ENCODE data around the gene PRRT3.

The PRRT3 gene

DNA sequence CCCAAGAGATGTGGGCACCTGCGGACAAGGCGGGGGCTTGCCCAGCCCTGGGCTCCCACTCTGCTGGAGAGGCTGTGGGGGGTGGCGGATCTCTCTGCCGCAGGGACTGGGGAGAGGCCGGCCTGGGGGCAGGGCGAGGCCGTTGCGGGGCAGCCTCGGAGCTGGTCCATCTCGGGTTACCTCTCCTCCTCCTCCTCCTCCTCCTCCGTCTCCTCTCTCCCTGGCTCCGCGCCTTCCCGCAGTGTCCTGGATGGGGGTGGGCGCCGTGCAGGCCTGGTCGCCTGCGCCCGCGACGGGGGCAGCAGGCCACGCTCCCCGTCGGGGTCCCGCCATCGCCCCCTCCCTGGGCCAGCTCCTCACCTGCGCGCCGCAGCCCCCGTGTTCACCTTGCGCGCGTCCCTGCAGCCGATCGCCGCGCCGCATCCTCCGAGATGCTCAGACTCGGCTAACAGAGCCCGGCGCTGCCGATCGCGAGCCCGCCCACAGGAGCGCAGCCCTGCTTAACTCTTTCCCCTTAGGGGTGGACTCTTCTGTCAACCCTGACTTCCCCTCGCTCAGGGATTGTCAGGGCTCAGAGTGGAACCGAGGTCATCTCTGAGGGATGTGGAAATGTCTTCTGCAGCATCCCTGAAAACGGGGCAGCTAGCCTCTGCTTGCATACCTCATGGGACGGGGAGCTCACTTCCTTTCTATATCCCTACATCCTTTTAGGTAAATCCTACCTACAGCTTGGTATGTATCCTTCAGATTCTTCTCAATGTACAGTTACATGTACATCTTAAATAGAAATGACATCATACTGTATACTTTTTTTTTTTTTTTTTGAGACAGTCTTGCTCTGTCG is at the start of gene PRRT3:
TSS of gene PRRT3 (minus strand) at position 447 of the 844 bp plus-strand sequence. CDS start 2,293 bp downstream, outside the sequence.
- peak; percentile 15 to 44 for DNase-seq (ENCODE audit: low read depth in 2 of 2)

DNA sequence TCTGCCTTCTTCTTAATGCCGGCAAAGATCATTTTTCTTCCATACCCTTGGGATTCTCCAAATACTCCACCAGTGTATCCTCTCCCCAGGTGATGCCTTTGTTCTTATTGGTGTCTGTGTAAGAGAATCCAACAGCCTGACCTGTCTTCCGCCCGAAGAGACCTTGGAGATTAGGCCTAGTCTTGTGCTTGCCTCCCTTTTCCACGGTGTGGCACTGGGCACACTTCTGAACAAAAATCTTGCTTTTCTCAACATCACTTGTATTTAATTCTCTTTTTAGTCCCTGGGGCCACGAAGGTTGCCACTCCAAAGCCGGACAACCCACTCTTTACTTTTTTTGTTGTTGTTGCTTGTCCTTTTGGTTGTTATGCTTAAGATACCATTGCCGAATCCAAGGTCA is 48.5 kb upstream of the PRRT3 start:
- DNase-seq (ENCODE audit: low read depth in 2 of 2), result no peak

DNA sequence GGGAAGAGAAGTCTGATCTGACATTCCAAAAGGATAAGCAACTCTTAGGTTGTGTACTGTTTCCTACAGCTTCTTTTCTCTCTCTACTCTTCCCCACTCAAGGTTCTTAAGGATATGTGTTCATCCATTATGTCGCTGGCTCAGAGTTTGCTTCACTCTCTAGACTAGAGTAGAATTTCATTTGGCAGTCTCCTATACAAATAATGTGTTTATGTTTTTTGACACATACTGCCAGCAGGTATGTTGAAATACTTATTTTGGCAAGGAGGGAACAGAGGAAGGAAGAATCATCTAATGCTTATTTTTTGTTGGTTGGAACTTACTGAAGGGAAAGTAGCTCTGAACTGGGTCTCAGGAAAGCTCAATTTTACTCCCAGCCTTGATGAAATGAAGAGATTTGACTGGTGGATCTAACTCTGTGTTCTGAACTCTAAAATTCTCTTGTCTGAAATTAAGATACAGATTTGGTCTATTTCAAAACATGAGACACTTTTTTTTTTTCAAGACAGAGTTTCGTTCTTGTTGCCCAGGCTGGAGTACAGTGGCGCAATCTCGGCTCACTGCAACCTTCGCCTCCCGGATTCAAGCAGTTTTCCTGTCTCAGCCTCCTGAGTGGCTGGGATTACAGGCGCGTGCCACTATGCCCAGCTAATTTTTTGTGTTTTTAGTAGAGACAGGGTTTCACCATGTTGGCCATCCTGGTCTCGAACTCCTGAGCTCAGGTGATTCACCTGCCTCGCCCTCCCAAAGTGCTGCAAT is 42.1 kb upstream of the PRRT3 start:
- no peak for DNase-seq (ENCODE audit: low read depth in 2 of 2)

DNA sequence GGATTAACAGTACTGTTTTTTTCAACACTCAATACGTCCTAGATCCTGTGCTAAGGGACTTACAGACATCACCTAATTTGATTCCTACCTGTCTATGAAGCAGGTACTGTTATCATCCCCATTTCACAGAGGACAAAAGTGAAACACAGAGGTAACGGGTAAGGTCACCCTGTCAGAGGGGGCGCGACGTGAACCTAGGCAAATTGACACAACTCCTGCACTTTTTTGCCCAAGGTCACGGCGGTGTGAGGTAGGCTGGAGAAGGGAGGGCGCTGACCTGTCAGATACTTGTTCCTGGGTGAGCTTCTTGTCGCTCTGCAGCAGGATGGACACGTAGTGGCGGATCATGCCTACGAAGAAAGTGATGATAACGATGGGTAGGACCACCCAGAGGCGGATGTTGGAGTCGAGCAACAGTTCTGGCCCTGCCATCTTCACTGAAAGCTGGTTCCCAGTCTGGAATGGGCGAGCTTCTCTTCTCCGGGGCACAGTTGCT is 34.1 kb upstream of the PRRT3 start:
- DNase-seq (ENCODE audit: low read depth in 2 of 2), result no peak

DNA sequence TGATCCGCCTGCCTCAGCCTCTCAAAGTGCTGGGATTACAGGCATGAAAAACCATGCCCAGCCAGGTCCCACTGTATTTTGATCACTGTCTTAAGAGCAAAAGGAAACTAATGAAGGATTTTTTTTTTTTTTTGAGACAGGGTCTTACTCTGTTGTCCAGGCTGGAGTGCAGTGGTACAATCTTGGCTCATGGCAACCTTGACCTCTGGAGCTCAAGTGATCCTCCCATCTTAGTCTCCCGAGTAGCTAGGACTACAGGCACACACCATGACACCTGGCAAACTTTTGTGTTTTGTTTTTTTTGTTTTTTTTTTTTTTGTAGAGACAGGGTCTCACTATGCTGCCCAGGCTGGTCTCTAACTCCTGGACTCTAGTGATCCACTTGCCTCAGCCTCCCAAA is 28.0 kb upstream of the PRRT3 start:
- DNase-seq (ENCODE audit: low read depth in 2 of 2), result no peak

DNA sequence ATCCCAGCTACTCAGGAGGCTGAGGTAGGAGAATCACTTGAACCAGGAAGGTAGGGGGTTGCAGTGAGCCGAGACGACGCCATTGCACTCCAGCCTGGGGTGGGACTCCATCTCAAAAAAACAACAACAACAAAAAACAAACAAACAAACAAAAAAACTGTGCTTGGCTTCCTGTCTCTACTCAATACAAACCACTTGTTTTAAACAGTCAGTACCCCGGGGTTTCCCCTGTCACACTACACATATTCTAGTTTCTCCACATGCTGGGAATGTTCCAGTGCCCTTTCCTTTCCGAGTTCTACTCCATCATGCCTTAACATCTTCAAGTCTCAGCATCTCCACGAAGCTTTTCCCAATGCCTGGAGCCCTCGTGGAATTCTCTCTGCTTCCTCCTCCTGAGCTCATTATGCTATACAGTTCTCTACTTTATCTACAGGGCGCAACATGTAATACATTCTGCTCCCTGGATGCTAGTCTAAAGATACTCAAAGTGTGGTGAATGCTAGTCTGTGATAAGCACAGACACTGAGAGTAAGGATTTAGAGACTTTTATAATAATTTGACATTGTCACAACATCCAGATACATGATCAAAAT is 26.6 kb upstream of the PRRT3 start:
- DNase-seq (ENCODE audit: low read depth in 2 of 2), result no peak

DNA sequence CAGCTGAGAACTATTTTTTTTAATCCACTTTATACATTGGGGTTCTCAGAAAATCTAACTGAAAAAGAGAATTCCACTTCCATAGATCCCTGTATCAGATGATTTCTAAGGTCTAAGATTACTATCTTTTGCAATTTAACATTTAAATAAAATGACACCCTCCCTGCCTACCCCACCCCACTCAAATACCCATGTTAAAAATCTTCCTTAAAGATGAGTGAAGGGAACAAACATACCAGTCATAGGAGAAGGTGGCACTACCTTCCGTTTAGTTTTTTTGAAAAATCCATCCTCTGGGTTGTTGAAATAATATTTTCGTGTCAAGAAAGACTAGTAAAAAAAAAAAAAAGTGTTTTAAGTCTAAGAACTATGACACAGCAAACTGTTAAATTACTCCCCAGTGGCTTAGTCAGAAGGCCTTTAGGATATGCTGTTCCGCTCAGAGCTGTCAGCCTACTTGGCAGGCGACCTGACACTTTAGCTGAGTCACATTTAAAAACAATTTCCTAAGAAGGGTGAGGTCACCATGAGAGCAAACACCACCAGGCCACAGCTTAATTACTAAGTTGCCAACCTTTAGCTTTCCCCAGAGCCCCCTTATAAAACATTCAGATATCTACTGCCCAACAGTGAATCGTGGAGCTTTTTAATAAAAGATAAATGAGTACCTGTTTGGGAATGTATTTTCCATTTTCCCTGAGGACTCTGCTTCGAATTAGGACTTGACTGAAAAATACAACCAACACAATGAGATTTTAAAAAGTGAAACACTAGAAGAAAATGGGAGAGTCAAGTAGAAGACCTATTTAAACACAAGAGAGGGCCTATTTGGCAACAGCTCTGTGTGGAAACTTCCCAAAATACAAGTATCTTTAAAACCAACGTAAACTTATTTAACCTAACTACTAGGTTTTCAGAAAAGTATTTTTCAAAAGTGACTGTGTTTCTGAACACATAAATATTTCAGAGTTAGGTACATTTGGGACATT is 24.8 kb upstream of the PRRT3 start:
- no peak for DNase-seq (ENCODE audit: low read depth in 2 of 2)

DNA sequence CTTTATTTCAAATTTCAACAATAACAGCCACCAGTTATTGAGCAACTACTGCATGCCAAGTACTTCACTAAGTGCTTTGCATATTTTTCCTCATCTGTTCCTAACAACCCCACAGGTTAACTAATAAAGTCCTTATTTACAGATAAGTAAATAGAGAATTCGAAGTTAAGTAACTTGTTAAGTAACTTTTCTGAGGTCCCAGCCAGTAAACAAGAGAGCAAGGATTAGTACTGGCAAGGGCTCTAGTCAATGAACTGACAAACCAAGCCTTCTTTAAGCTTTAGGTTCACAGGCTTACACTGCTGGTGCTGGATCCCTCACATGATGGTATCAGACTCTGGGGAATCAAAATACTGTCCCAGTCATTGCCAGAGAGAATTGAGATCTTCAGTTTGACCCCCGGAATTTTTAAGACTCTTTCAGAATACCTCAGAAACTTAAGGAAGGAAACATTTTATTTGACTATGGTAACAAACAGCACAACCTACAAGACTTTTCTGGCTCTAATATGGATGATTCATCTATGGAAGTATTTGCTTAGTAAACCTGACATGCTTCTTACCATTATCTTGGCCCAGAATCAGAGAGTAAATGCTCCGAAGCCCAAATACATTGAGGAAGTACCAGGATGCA is 17.9 kb upstream of the PRRT3 start:
- DNase-seq (ENCODE audit: low read depth in 2 of 2), result no peak

DNA sequence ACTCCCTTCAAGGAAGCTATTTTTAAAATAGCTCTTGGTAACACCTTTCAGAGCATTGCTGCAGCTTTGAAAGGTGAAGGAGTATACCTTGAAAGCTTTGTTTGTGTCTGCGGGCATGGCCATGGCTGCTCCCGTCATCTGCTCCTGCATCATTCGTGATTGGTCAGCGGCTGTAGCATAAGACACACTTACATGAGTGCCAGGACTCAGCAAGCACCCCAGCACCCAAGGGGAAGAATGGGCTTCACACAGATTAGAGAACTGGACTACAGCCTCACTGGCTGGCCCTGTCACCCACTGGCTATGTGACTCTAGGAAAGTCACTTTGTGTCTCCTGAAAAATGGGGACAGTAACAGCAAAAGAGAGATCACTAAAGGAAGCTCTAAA is 17.4 kb upstream of the PRRT3 start:
- DNase-seq (ENCODE audit: low read depth in 2 of 2), result no peak

DNA sequence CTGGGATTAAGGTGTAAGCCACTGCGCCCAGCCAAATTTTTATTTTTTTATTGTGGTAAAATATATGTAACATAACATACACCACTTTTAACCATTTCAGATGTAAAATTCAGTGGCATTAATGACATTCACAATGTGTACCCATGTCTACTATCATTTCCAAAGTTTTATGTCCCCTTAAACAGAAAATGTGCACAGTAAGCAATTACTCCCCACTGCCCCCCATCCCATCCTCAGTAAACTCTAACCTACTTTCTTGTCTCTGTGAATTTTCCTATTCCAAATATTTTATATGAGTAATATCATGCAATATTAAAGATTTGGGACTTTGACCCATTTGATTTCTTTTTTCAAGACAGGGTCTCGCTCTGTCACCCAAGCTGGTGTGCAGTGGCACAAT is 14.6 kb upstream of the PRRT3 start:
- no peak for DNase-seq (ENCODE audit: low read depth in 2 of 2)

DNA sequence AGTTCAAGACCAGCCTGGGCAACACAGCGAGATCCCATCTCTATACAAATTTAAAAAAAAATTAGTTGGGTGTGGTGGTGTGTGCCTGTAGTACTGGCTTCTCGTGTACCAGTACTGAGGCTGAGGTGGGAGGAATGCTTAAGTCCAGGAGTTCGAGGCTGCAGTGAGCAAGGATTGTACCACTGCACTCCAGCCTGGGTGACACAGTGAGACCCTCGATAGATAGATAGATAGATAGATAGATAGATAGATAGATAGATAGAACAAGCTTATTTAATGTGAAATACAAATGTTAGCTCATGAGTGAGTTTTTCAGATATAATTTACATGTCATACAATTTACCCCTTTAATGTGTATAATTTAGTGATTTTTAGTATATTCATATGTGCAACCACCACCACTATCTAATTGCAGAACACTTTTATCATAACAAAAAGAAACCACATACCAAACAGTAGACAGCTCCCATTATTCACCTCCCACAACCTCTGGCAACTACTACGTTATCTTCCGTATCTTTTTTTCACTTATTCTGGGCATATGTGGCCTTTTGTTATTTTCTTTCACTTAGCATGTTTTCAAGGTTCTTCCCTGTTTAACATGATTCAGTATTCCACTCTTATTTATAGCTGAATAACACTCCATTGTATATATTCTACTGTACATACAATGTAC is 13.1 kb upstream of the PRRT3 start:
- DNase-seq (ENCODE audit: low read depth in 2 of 2), result no peak

DNA sequence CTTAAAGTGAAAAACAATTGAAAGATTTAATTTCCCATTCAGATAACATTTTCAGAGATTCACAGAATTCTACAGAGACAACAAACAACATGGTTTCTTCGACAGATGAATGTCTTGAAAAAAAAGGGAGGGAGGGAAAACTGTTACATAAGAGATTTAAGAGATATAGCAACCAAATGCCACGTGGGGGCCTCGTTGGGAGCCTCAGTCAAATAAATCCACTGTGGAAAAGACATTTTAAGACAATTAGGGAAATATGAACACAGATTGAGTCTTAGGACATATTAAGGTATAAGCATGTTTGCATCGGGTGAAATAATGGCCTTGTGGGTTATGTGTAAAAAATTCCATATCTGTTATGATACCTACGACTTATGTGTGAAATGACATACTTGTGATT is 5.0 kb upstream of the PRRT3 start:
- DNase-seq (ENCODE audit: low read depth in 2 of 2), result no peak

DNA sequence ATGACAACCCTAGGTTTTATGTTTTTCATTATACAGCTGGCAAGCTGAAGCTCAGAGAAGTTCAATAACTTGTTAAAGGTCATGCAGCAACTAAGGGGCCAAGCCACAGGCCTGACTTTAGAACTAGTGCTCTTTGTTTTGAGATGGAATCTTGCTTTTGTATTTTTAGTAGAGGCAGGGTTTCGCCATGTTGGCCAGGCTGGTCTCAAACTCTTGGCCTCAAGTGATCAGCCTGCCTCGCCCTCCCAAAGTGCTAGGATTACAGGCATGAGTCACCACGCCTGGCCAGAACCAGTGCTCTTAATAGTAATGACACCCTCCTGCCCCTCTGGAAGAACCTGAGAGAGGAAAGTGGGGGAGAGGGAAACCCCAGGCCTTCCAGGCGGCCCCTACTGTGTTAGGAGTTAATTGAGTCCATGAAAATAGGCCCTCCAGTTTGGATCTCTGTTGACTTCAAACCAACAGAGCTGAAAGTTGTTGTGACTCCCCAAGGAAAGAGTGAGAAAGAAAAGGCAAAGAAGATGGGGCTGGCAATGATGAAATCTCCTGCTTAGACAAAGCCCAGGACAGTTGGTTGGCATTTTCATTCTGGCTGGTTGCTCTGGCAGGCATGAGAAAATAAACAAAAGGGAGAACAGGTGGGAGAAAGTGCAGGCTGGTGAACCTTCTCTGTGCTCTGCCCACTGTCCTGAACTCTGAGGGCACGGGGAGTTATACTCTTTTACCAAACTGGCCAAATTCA is 3.6 kb upstream of the PRRT3 start:
- no peak for DNase-seq (ENCODE audit: low read depth in 2 of 2)

DNA sequence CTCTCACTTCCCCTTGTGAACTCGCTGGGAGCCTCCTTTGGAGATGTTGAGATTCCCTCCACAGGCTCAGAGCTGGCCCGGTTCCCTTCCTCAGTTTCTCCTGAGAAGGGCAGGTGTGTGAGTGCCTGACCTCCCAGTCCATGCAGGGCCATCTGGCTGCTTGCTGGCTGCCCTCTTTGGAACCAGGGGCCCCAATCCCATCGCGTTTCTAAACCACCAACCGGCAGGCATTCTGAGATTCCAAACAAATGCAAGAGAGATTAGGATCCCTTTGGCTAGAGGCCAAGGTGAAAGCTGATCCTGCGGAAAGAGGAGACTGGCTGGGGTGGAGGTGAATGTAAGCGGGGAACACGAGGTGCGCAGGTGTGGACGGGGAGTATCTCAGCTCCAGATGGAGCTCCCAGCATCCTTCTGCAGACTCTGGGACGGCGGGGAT is 2.9 kb upstream of the PRRT3 start:
- DNase-seq (ENCODE audit: low read depth in 2 of 2), result no peak

DNA sequence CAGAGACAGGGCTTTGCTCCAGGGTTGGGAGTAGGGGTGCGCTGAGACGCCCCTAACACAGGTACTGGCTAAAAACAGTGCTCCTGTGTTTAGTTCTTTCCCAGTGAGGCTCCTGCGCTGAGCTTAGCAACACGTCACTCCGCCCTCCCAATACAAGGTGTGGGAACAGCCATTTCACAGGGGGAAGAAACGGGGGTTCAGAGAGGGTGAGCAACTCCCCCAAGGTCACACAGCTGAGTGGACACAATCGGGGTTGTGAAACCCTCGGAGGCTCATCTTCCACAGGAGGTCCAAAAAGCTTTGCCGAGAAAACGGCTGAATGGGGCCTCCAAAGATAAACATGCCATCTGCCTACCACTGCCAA is 628 bp downstream of the PRRT3 start:
- DNase-seq (ENCODE audit: low read depth in 2 of 2), result no peak

DNA sequence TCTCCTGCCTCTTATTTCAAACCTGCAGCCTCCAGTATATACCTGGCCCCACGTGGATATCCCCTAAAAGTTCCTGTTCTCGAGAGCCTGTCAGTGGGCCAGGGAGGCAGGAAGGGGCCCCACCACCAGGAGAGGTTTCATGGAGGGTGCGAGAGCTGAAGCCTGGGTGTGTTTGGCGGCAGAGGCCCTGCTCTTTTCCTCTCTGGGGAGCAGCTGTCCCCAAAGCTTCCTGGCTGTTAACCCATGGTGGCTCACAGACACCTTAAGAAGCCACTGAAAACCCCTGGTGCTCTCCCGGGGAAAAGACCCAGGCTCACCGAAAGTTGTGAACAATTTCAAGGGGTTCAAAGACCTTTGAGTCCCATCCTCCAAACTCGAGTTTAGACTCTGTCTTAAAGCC is 1.1 kb downstream of the PRRT3 start:
- no peak for DNase-seq (ENCODE audit: low read depth in 2 of 2)

DNA sequence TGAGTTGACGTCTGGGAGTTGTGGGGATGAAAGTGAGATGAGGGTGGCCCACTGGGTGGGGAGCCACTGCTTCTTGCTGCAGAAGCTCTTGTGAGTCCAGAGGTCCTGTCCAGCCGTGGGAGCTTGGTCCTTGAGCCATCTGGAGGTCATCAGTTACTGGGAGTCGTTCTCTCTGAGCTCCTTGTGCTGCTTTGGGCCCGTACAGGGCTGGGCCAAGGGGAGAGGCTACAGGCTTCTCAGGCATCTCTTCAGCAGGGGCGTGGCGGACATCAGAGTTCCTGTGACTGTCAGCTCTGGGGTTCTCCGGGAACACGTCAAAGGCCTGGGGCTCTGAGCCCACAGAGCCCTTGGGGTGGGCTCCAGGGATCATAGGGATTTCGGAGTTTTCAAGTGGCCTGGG is 2.6 kb downstream of the PRRT3 start:
- DNase-seq (ENCODE audit: low read depth in 2 of 2), result no peak

DNA sequence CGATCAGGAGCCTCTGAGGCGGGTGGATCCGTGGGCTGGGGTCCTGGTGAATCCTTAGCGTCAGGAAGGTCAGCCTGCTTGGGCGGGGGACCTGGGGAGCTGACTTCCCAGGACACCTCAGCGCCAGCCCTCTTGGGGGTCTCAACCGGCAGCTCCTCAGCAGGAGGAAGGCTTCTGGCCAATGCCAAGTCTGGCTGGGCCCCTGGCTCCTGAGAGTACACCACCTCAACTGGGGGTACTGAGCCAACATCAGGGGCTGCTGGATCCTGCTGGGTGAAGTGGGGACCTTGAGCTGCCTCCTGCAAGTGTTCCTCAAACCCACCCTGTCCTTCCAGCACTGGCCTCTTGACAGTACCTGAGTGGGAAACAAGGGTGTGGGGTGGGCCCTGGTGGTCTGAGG is 3.1 kb downstream of the PRRT3 start:
- DNase-seq (ENCODE audit: low read depth in 2 of 2), result no peak

DNA sequence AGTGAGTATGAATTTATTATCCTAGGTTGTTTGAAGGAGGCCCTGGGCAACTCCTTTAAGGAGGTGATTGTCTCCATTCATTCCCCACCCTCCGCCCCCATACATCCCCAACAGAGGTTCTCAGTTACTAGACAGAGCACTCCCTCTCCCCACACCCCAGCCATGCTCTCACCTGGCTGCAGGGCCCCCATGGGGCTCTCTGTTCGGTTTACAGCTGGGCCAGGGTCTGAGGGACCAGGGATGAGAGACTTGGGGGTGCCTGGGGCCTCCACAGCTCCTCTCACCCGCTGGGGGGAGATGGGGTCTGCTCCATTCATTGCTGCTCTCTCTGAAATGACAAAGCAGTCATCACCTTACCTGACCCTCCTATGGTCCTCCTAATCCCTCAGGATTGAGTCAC is 3.6 kb downstream of the PRRT3 start:
- DNase-seq (ENCODE audit: low read depth in 2 of 2), result no peak
